Liver (tissue), 9 donors: ENCODE results near the gene RBM3. TPM values are rescaled to one million over a fixed set of nuclear protein-coding genes. Genes with fewer than 3 reads are reported as not detected.

ENCODE experiments used
- DNase-seq: peaks from one replicate; pipeline ENCODE4 v3.0.0-alpha.2; 2017; ENCODE audit warnings: low spot score
- H3K27ac ChIP-seq, 2 donors: one replicate each; pipeline ENCODE4 v1.7.0; 2013; ENCODE audit warnings: inconsistent platforms in 2 of 2, low read length in 2 of 2, control low read depth in 1 of 2, low read depth in 1 of 2, mild to moderate bottlenecking in 1 of 2
- H3K27me3 ChIP-seq, 4 donors: one replicate each; pipeline versions ENCODE4 v1.6.1 to v1.7.0; 2013; ENCODE audit warnings: low read length in 3 of 4, inconsistent platforms in 1 of 4, mild to moderate bottlenecking in 1 of 4, moderate library complexity in 1 of 4; ENCODE audit not compliant: control insufficient read depth in 4 of 4, insufficient read depth in 4 of 4
- H3K36me3 ChIP-seq, 4 donors: one replicate each; pipeline versions ENCODE4 v1.6.1 to v1.7.0; 2013; ENCODE audit warnings: low read length in 3 of 4, mild to moderate bottlenecking in 3 of 4, low read depth in 1 of 4, moderate library complexity in 1 of 4; ENCODE audit not compliant: control insufficient read depth in 4 of 4, insufficient read depth in 3 of 4
- H3K4me1 ChIP-seq, 4 donors: one replicate each; pipeline versions ENCODE4 v1.6.1 to v1.7.0; 2013; ENCODE audit warnings: low read length in 3 of 4, mild to moderate bottlenecking in 3 of 4, moderate library complexity in 1 of 4; ENCODE audit not compliant: control insufficient read depth in 4 of 4, insufficient read depth in 4 of 4
- H3K4me3 ChIP-seq, 3 donors: one replicate each; pipeline versions ENCODE4 v1.6.1 to v1.7.0; 2013; ENCODE audit warnings: low read length in 3 of 3, control low read depth in 1 of 3, low read depth in 1 of 3, mild to moderate bottlenecking in 1 of 3
- H3K9ac ChIP-seq, 2 donors: one replicate each; pipeline ENCODE4 v1.7.0; 2013; ENCODE audit warnings: low read length in 2 of 2, mild to moderate bottlenecking in 2 of 2, moderate library complexity in 2 of 2, control low read depth in 1 of 2, low read depth in 1 of 2
- H3K9me3 ChIP-seq, 4 donors: one replicate each; pipeline versions ENCODE4 v1.6.1 to v1.7.0; 2013; ENCODE audit warnings: low read length in 3 of 4; ENCODE audit not compliant: control insufficient read depth in 4 of 4
- EGR1 ChIP-seq, 2 donors: IDR thresholded peaks; 2 replicates each; pipeline ENCODE4 v1.6.1; 2016 to 2018; ENCODE audit warnings: antibody characterized with exemption in 2 of 2, low read depth in 2 of 2
- FOXA1 ChIP-seq: IDR thresholded peaks from 2 replicates; pipeline ENCODE4 v1.6.1; 2016; ENCODE audit warnings: antibody characterized with exemption
- FOXA2 ChIP-seq: IDR thresholded peaks from 2 replicates; pipeline ENCODE4 v1.6.1; 2016; ENCODE audit warnings: antibody characterized with exemption
- GABPA ChIP-seq, 2 donors: IDR thresholded peaks in 1 of 2; conservative IDR thresholded peaks in 1 of 2; 2 replicates each; pipeline ENCODE4 v1.6.1; 2016; ENCODE audit warnings: antibody characterized with exemption in 2 of 2, mild to moderate bottlenecking in 1 of 2, moderate library complexity in 1 of 2
- HNF4A ChIP-seq, 2 donors: conservative IDR thresholded peaks; 2 replicates each; pipeline ENCODE4 v1.6.1; 2016; ENCODE audit warnings: antibody characterized with exemption in 2 of 2, mild to moderate bottlenecking in 2 of 2
- HNF4G ChIP-seq: IDR thresholded peaks from 2 replicates; pipeline ENCODE4 v1.6.1; 2016; ENCODE audit warnings: antibody characterized with exemption
- JUND ChIP-seq, 2 donors: IDR thresholded peaks; 2 replicates each; pipeline ENCODE4 v1.6.1; 2016; ENCODE audit warnings: antibody characterized with exemption in 2 of 2
- NR2F2 ChIP-seq: IDR thresholded peaks from 2 replicates; pipeline ENCODE4 v1.6.1; 2016; ENCODE audit warnings: antibody characterized with exemption
- RAD21 ChIP-seq, 2 donors: IDR thresholded peaks; 2 replicates each; pipeline ENCODE4 v1.6.1; 2016; ENCODE audit warnings: antibody characterized with exemption in 2 of 2, mild to moderate bottlenecking in 2 of 2
- RXRA ChIP-seq, 2 donors: IDR thresholded peaks; 2 replicates each; pipeline ENCODE4 v1.6.1; 2017 to 2018; ENCODE audit warnings: antibody characterized with exemption in 2 of 2, mild to moderate bottlenecking in 1 of 2
- SP1 ChIP-seq: IDR thresholded peaks from 2 replicates; pipeline ENCODE4 v1.6.1; 2018; ENCODE audit warnings: antibody characterized with exemption, mild to moderate bottlenecking
- TAF1 ChIP-seq: conservative IDR thresholded peaks from 2 replicates; pipeline ENCODE4 v1.6.1; 2016; ENCODE audit warnings: antibody characterized with exemption, mild to moderate bottlenecking
- YY1 ChIP-seq: IDR thresholded peaks from 2 replicates; pipeline ENCODE4 v1.6.1; 2016; ENCODE audit warnings: antibody characterized with exemption, mild to moderate bottlenecking
- WGBS: extraction: QIAGEN DNeasy Blood & Tissue Kit; methylation state at CpG from one replicate; pipeline ENCODE4 v1.1.7; 2013; 5-methylcytosine and 5-hydroxymethylcytosine counted together
- polyA plus RNA-seq, 2 donors: library from polyadenylated mRNA; stranded (reverse) in 1 of 2; unstranded in 1 of 2; fragments of 200-250 nt in 1 of 2; fragments of >200 nt in 1 of 2; fragmentation: Nextera tagmentation in 1 of 2; extraction: Ambion mirVana in 1 of 2; gene quantifications; one replicate each; pipeline versions ENCODE4 v1.2.1 to v1.2.3, GENCODE V29; 2013 to 2015
- total RNA-seq, 2 donors: library from RNA; depleted of rRNA; stranded (reverse); fragments of >200 nt; gene quantifications; one replicate each; pipeline ENCODE4 v1.2.3, GENCODE V29; 2014
- TF ChIP-seq, protein P1 (sequence below): IDR thresholded peaks from 2 replicates; pipeline ENCODE4 v1.6.1; 2016; ENCODE audit warnings: antibody characterized with exemption
- TF ChIP-seq, protein P2 (sequence below): IDR thresholded peaks from 2 replicates; pipeline ENCODE4 v1.6.1; 2016; ENCODE audit warnings: antibody characterized with exemption
- donor health status: healthy.
- donor health status: healthy.
- donor health status: healthy.
- donor health status: healthy.
- donor health status: healthy.

RBM3 gene
- total and polyA plus RNA-seq, 4 donors = 28.6 to 87.3 (median 62.1) TPM

DNA sequence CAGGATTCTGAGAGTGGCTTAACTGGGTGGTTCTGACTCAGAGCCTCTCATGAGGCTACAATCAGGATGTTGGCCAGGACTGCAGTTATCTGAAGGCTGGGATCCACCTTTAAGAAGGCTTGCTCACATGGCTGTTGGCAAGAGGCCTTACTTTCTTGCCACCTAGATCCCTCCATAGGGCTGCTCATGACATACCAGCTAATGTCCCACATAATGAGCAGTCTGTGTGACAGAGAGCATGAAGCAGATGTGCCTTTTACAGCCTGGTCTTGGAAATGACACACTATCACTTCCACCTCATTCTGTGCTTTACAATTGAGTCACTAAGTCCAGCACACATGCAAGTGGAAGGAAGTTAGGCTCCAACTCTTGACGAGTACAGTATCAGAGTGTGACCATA lies 4.3 kb upstream of the RBM3 start:
- H3K27me3 ChIP-seq = no peaks in the 10 kb centered on the region
- no peak for DNase-seq
- no peak overlapping the region for H3K4me3 ChIP-seq
- no peak overlapping the region for H3K27ac ChIP-seq
- TF ChIP-seq YY1 (no peak), HNF4G (no peak), EGR1 (IDR thresholded peaks at IDR 0.05; ENCODE audit: low read depth in 2 of 2) (no peak), RAD21 (IDR thresholded peaks at IDR 0.05) (no peak), FOXA2 (no peak), JUND (IDR thresholded peaks at IDR 0.05) (no peak), HNF4A (conservative IDR thresholded peaks at IDR 0.05) (no peak), RXRA (IDR thresholded peaks at IDR 0.05) (no peak), SP1 (no peak), FOXA1 (no peak), NR2F2 (no peak), GABPA (IDR thresholded peaks at IDR 0.05 in 1 of 2, conservative IDR thresholded peaks at IDR 0.05 in 1 of 2) (no peak)
- TF ChIP-seq, protein P1, sequence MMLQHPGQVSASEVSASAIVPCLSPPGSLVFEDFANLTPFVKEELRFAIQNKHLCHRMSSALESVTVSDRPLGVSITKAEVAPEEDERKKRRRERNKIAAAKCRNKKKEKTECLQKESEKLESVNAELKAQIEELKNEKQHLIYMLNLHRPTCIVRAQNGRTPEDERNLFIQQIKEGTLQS = no peak
- TF ChIP-seq, protein P2, sequence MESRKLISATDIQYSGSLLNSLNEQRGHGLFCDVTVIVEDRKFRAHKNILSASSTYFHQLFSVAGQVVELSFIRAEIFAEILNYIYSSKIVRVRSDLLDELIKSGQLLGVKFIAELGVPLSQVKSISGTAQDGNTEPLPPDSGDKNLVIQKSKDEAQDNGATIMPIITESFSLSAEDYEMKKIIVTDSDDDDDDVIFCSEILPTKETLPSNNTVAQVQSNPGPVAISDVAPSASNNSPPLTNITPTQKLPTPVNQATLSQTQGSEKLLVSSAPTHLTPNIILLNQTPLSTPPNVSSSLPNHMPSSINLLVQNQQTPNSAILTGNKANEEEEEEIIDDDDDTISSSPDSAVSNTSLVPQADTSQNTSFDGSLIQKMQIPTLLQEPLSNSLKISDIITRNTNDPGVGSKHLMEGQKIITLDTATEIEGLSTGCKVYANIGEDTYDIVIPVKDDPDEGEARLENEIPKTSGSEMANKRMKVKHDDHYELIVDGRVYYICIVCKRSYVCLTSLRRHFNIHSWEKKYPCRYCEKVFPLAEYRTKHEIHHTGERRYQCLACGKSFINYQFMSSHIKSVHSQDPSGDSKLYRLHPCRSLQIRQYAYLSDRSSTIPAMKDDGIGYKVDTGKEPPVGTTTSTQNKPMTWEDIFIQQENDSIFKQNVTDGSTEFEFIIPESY = no peak
- H3K36me3 ChIP-seq = no peaks in the 10 kb centered on the region
- 67% methylated on average over 1 of the region's 1 CpG for WGBS
- H3K9me3 ChIP-seq = no peaks in the 10 kb centered on the region
- peaks cover 0 to 4% (median 0%) of the 10 kb centered on the region in 4 donors for H3K4me1 ChIP-seq
- no peak overlapping the region for H3K9ac ChIP-seq

DNA sequence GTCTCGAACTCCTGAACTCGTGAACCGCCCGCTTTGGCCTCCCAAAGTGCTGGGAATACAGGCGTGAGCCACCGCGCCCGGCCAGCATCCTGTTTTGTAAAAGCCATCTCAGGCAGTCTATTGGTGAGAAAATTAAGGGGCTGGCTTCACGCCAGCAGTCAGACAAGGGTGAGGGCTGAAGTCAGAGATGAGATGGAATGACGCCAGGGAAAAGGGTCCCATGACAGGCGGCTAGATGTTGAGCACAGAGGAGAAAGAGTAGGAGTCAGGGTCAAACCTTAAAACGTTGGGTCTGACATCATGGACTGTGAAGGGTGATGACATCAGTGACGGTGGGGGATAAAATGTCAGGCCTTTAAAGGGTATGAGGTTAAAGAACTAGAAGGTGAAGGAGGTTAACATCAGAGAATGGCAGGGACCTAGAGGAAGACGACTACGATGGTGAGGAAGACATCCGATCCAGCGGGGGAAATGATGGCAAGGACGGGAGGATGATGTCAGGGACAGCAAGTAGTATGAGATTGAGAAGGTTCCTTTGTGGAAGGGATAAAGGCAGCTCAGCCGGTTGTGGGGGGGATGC lies 504 bp upstream of the RBM3 start:
- Histone ChIP-seq H3K27me3 (no peaks in the 10 kb centered on the region), H3K9me3 (no peaks in the 10 kb centered on the region), H3K27ac (peak overlapping the region; percentile 99), H3K9ac (peak overlapping the region; percentile 52 to 75), H3K36me3 (peaks cover 5 to 27% (median 20%) of the 10 kb centered on the region in 4 donors), H3K4me3 (peak overlapping the region; percentile 52 to 95 (median 73)), H3K4me1 (peaks cover 2 to 14% (median 5%) of the 10 kb centered on the region in 4 donors)
- WGBS = 37% methylated on average over 19 of the region's 19 CpGs
- DNase-seq = peak; percentile 35
- TF ChIP-seq FOXA2 (no peak), RXRA (IDR thresholded peaks at IDR 0.05) (no peak), TAF1 (no peak), YY1 (no peak), FOXA1 (no peak), NR2F2 (peak; percentile 72)

DNA sequence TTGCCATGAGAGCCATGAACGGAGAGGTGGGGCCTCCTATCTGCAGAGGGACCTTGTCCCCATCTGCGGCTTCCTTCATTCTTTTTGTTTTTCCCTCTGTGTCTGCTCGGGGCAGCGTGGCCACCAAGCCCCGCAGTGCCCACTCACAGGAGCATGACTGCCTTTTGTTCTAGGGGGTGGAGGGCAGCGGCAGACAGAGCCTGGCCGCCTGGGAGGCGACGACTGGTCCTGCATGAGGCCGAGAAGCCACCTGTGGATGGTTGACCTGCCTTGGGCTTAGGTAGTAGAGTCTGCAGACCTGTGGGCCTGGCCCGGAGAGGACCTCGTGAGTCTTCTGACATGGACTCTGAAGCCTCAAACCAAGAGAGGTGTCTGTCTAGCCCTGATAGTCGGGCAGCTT lies 1.4 kb downstream of the RBM3 start:
- H3K36me3 ChIP-seq = peaks cover 5 to 31% (median 22%) of the 10 kb centered on the region in 4 donors
- H3K27ac ChIP-seq = peak overlapping the region in 1 of 2 donors; percentile 99
- DNase-seq = no peak
- TF ChIP-seq TAF1 = no peak
- TF ChIP-seq YY1 = no peak
- H3K27me3 ChIP-seq = no peaks in the 10 kb centered on the region
- peak overlapping the region in 2 of 3 donors; percentile 52 to 85 for H3K4me3 ChIP-seq
- peaks cover 2 to 14% (median 5%) of the 10 kb centered on the region in 4 donors for H3K4me1 ChIP-seq
- H3K9ac ChIP-seq = no peak overlapping the region
- 86% methylated on average over 13 of the region's 13 CpGs for WGBS
- no peaks in the 10 kb centered on the region for H3K9me3 ChIP-seq
